IMR-90 (cell line): ENCODE results near the gene IP6K3.

ENCODE experiments used
- BHLHE40 ChIP-seq: fragments of 150-350 bp; IDR thresholded peaks from 2 replicates; pipeline ENCODE4 v1.6.1; 2016; ENCODE audit warnings: mild to moderate bottlenecking, low read depth, low read length
- CHD1 ChIP-seq: IDR thresholded peaks from 2 replicates; pipeline ENCODE4 v1.6.1; 2012; ENCODE audit warnings: low read depth, low read length, improper control_type of control experiment
- CTCF ChIP-seq: conservative IDR thresholded peaks from 2 replicates; pipeline ENCODE4 v1.5.1; 2012; ENCODE audit warnings: mild to moderate bottlenecking, low read depth, low read length, improper control_type of control experiment
- ELK1 ChIP-seq: fragments of 150-350 bp; IDR thresholded peaks from 2 replicates; pipeline ENCODE4 v1.6.1; 2016; ENCODE audit warnings: low read depth, mild to moderate bottlenecking, low read length, moderate library complexity, borderline replicate concordance
- FOS ChIP-seq: fragments of 150-350 bp; IDR thresholded peaks from 2 replicates; pipeline ENCODE4 v1.6.1; 2016; ENCODE audit warnings: low read depth, low read length
- MAFK ChIP-seq: IDR thresholded peaks from 2 replicates; pipeline ENCODE4 v1.6.1; 2012; ENCODE audit warnings: low read depth, low read length, improper control_type of control experiment
- MAZ ChIP-seq: IDR thresholded peaks from 2 replicates; pipeline ENCODE4 v1.6.1; 2012; ENCODE audit warnings: low read depth, mild to moderate bottlenecking, low read length, improper control_type of control experiment, moderate library complexity, borderline replicate concordance
- MXI1 ChIP-seq: IDR thresholded peaks from 2 replicates; pipeline ENCODE4 v1.6.1; 2012; ENCODE audit warnings: low read depth, mild to moderate bottlenecking, low read length, moderate library complexity, borderline replicate concordance
- NFE2L2 ChIP-seq: fragments of 150-350 bp; IDR thresholded peaks from 2 replicates; pipeline ENCODE4 v1.6.1; 2016; ENCODE audit warnings: low read depth, mild to moderate bottlenecking, low read length
- POLR2A ChIP-seq: IDR thresholded peaks from 2 replicates; pipeline ENCODE4 v1.6.1; 2012; ENCODE audit warnings: mild to moderate bottlenecking, low read depth, low read length
- RAD21 ChIP-seq: IDR thresholded peaks from 2 replicates; pipeline ENCODE4 v1.6.1; 2012; ENCODE audit warnings: low read length, improper control_type of control experiment
- RCOR1 ChIP-seq: IDR thresholded peaks from 2 replicates; pipeline ENCODE4 v1.6.1; 2012; ENCODE audit warnings: mild to moderate bottlenecking, low read length, improper control_type of control experiment; ENCODE audit not compliant: insufficient replicate concordance
- RFX5 ChIP-seq: IDR thresholded peaks from 2 replicates; pipeline ENCODE4 v1.8.0; 2012; ENCODE audit warnings: low read depth, mild to moderate bottlenecking, low read length, moderate library complexity
- USF2 ChIP-seq: fragments of 150-350 bp; IDR thresholded peaks from 2 replicates; pipeline ENCODE4 v1.6.1; 2017; ENCODE audit warnings: mild to moderate bottlenecking, antibody characterized with exemption, low read length, low read depth

- TF ChIP-seq MAZ (no peak), POLR2A (no peak), CTCF (no peak), MXI1 (no peak), RAD21 (no peak), USF2 (no peak), MAFK (no peak), CHD1 (no peak), ELK1 (no peak), FOS (no peak), RFX5 (no peak), BHLHE40 (no peak), NFE2L2 (no peak), RCOR1 (no peak)
Measured at GRCh38 chr6:33770833-33771145, 24.1 kb upstream of the IP6K3 start.
